HL-60 (cell line): Measurements from ENCODE around the gene CPXM1.

Experiments used
- DNase-seq, 2 experiments: peaks; one replicate each; pipeline ENCODE4 v3.0.0-alpha.2; 2010 to 2020; ENCODE audit warnings: low read depth in 1 of 2, low spot score in 1 of 2
- H3K27ac ChIP-seq: fragments of 250-450 bp; sonication (Bioruptor Pico); replicated peaks from 2 replicates; pipeline ENCODE4 v1.5.1; 2020; ENCODE audit warnings: mild to moderate bottlenecking, moderate library complexity
- H3K27me3 ChIP-seq: fragments of 250-450 bp; sonication (Bioruptor Pico); 2 replicates; pipeline ENCODE4 v1.5.1; 2021; ENCODE audit warnings: mild to moderate bottlenecking, moderate library complexity; ENCODE audit not compliant: insufficient read depth, poor library complexity, severe bottlenecking
- H3K4me3 ChIP-seq: replicated peaks from 2 replicates; pipeline ENCODE4 v1.5.1; 2011; ENCODE audit warnings: mild to moderate bottlenecking, control low read depth, low read length; ENCODE audit not compliant: insufficient read depth
- CTCF ChIP-seq: IDR thresholded peaks from one replicate; pipeline ENCODE4 v1.5.1; 2011; ENCODE audit warnings: low read length, control low read depth, inconsistent platforms; ENCODE audit not compliant: insufficient read depth
- GABPA ChIP-seq: IDR thresholded peaks from 2 replicates; pipeline ENCODE4 v1.6.1; 2012; ENCODE audit warnings: low read depth
- POLR2AphosphoS5 ChIP-seq: IDR thresholded peaks from 2 replicates; pipeline ENCODE4 v1.6.1; 2012; ENCODE audit warnings: low read depth
- REST ChIP-seq: IDR thresholded peaks from 2 replicates; pipeline ENCODE4 v1.6.1; 2012; ENCODE audit warnings: low read depth; ENCODE audit not compliant: insufficient replicate concordance
- SPI1 ChIP-seq: IDR thresholded peaks from 2 replicates; pipeline ENCODE4 v1.6.1; 2012; ENCODE audit warnings: low read depth, mild to moderate bottlenecking, borderline replicate concordance

CPXM1 gene

GRCh38 chr20:2745936-2746635, 54.3 kb downstream of the CPXM1 start:
- H3K4me3 ChIP-seq, result no peak overlapping the region
- DNase-seq, result no peak
- H3K27me3 ChIP-seq, result peaks cover 24% of the 10 kb centered on the region
- H3K27ac ChIP-seq, result no peak overlapping the region
- TF ChIP-seq GABPA (no peak), SPI1 (no peak)

GRCh38 chr20:2745060-2745910, 55.1 kb downstream of the CPXM1 start:
- Histone ChIP-seq H3K27me3 (peaks cover 18% of the 10 kb centered on the region), H3K4me3 (no peak overlapping the region), H3K27ac (no peak overlapping the region)
- TF ChIP-seq GABPA (no peak), POLR2AphosphoS5 (no peak), SPI1 (no peak), REST (no peak), CTCF (no peak)
- no peak for DNase-seq
